H1 (cell line): Measurements from ENCODE around the gene ATP1B3. TPM values are rescaled to one million over a fixed set of nuclear protein-coding genes. Genes with fewer than 3 reads are reported as not detected.

ENCODE experiments used
- CTCF ChIA-PET: fragments of 300-600 bp; sonication (Branson Sonifier 250); formaldehyde crosslinking; loops from one replicate; lab custom pipeline; 2021; ENCODE audit not compliant: partially characterized antibody; lab: Charles Lee
- POLR2A ChIA-PET: fragments of 300-600 bp; sonication (Branson Sonifier 250); formaldehyde crosslinking; loops from one replicate; lab custom pipeline; 2021; ENCODE audit warnings: inconsistent platforms; ENCODE audit not compliant: partially characterized antibody; lab: Charles Lee
- DNase-seq, 2 experiments: peaks; one replicate each; pipeline versions ENCODE4 v3.0.0 to v3.0.0-alpha.2; 2010 to 2022; ENCODE audit warnings: low spot score in 2 of 2, low read depth in 1 of 2, mixed read lengths in 1 of 2
- FAIRE-seq: peaks from 2 replicates; lab custom pipeline; 2011; peaks lifted over from hg19 to GRCh38; lab: Jason Lieb, UNC
- H2AFZ ChIP-seq: 2 replicates; pipeline ENCODE4 v1.8.1; 2012; ENCODE audit warnings: low read length, inconsistent platforms
- H2AK5ac ChIP-seq: 2 replicates; pipeline ENCODE4 v1.6.1; 2013; ENCODE audit warnings: low read depth, low read length
- H2BK120ac ChIP-seq: replicated peaks from 2 replicates; pipeline ENCODE3; 2013; ENCODE audit warnings: low read depth, low read length, inconsistent platforms
- H2BK12ac ChIP-seq: 2 replicates; pipeline ENCODE4 v1.6.1; 2013; ENCODE audit warnings: low read depth, low read length
- H2BK15ac ChIP-seq: 2 replicates; pipeline ENCODE4 v1.6.1; 2013; ENCODE audit warnings: low read length
- H2BK20ac ChIP-seq: 2 replicates; pipeline ENCODE4 v1.6.1; 2013; ENCODE audit warnings: low read length
- H2BK5ac ChIP-seq: 2 replicates; pipeline ENCODE4 v1.6.1; 2013; ENCODE audit warnings: low read depth, low read length
- H3K14ac ChIP-seq: 2 replicates; pipeline ENCODE4 v1.6.1; 2013; ENCODE audit warnings: inconsistent platforms; ENCODE audit not compliant: insufficient read length
- H3K18ac ChIP-seq: 2 replicates; pipeline ENCODE4 v1.6.1; 2013; ENCODE audit warnings: low read length; ENCODE audit errors: extremely low read depth
- H3K23ac ChIP-seq: 2 replicates; pipeline ENCODE4 v1.6.1; 2013; ENCODE audit warnings: inconsistent platforms; ENCODE audit not compliant: insufficient read length
- H3K23me2 ChIP-seq: 2 replicates; pipeline ENCODE4 v1.6.1; 2013; ENCODE audit warnings: low read depth, low read length
- H3K27ac ChIP-seq: 2 replicates; pipeline ENCODE4 v1.6.1; 2011; ENCODE audit warnings: low read depth, low read length, inconsistent platforms
- H3K27me3 ChIP-seq, 4 experiments: replicated peaks in 1 of 4; 1 replicate in 1 of 4; 2 replicates in 3 of 4; pipeline versions ENCODE4 v1.6.1 to v1.8.1; 2011 to 2013; ENCODE audit warnings: low read length in 3 of 4, mild to moderate bottlenecking in 3 of 4, inconsistent platforms in 2 of 4, mixed read lengths in 2 of 4, moderate library complexity in 1 of 4; ENCODE audit not compliant: control insufficient read depth in 3 of 4, insufficient read depth in 3 of 4; ENCODE audit errors: extremely low read depth in 1 of 4
- H3K36me3 ChIP-seq, 4 experiments: 2 replicates each; pipeline versions ENCODE4 v1.6.1 to v1.8.1; 2011 to 2013; ENCODE audit warnings: mild to moderate bottlenecking in 4 of 4, low read length in 3 of 4, moderate library complexity in 2 of 4, control low read depth in 1 of 4, inconsistent platforms in 1 of 4; ENCODE audit not compliant: insufficient read depth in 4 of 4, control insufficient read depth in 2 of 4
- H3K4ac ChIP-seq: replicated peaks from 2 replicates; pipeline ENCODE3; 2013; ENCODE audit warnings: low read length, low read depth, mixed read lengths, inconsistent platforms; ENCODE audit not compliant: insufficient read length
- H3K4me1 ChIP-seq, 4 experiments: replicated peaks in 1 of 4; 1 replicate in 1 of 4; 2 replicates in 3 of 4; pipeline versions ENCODE4 v1.6.1 to v1.8.1; 2011 to 2013; ENCODE audit warnings: low read length in 3 of 4, inconsistent platforms in 2 of 4, mixed read lengths in 1 of 4; ENCODE audit not compliant: insufficient read depth in 4 of 4, control insufficient read depth in 3 of 4
- H3K4me2 ChIP-seq, 2 experiments: 2 replicates each; pipeline versions ENCODE4 v1.6.1 to v1.8.1; 2011 to 2013; ENCODE audit warnings: low read depth in 2 of 2, low read length in 2 of 2, control low read depth in 1 of 2, inconsistent platforms in 1 of 2, mild to moderate bottlenecking in 1 of 2; ENCODE audit not compliant: insufficient read depth in 1 of 2
- H3K4me3 ChIP-seq, 4 experiments: fragments of 200-600, 300-600 bp in 1 of 4; sonication (generic), shearing (Covaris generic), sonication (Bioruptor Twin) in 1 of 4; 2 replicates each; pipeline versions ENCODE4 v1.5.1 to v1.8.1; 2011 to 2016; ENCODE audit warnings: low read length in 4 of 4, low read depth in 3 of 4, control low read depth in 2 of 4, inconsistent platforms in 2 of 4, mild to moderate bottlenecking in 2 of 4, mixed read lengths in 1 of 4, moderate library complexity in 1 of 4; ENCODE audit not compliant: insufficient read depth in 2 of 4; ENCODE audit errors: extremely low read depth in 1 of 4
- H3K56ac ChIP-seq: replicated peaks from 2 replicates; pipeline ENCODE3; 2013; ENCODE audit warnings: low read depth, mild to moderate bottlenecking, mixed read lengths, low read length, inconsistent platforms; ENCODE audit not compliant: insufficient read length
- H3K79me1 ChIP-seq: 2 replicates; pipeline ENCODE4 v1.6.1; 2013; ENCODE audit warnings: low read depth, low read length, control low read depth
- H3K79me2 ChIP-seq, 2 experiments: 2 replicates each; pipeline versions ENCODE4 v1.6.1 to v1.8.1; 2012 to 2013; ENCODE audit warnings: low read length in 2 of 2, mild to moderate bottlenecking in 2 of 2, inconsistent platforms in 1 of 2; ENCODE audit not compliant: insufficient read depth in 2 of 2, control insufficient read depth in 1 of 2
- H3K9ac ChIP-seq, 4 experiments: replicated peaks in 1 of 4; 1 replicate in 1 of 4; 2 replicates in 3 of 4; pipeline versions ENCODE4 v1.6.1 to v1.8.1; 2011 to 2013; ENCODE audit warnings: low read depth in 3 of 4, low read length in 3 of 4, control low read depth in 2 of 4, mild to moderate bottlenecking in 2 of 4, moderate library complexity in 2 of 4, inconsistent platforms in 1 of 4; ENCODE audit errors: extremely low read depth in 1 of 4
- H3K9me3 ChIP-seq, 2 experiments: 2 replicates each; pipeline versions ENCODE4 v1.6.1 to v1.8.1; 2012 to 2013; ENCODE audit warnings: mild to moderate bottlenecking in 2 of 2, moderate library complexity in 2 of 2, control low read depth in 1 of 2, inconsistent platforms in 1 of 2, low read depth in 1 of 2, low read length in 1 of 2, mixed read lengths in 1 of 2; ENCODE audit not compliant: insufficient read depth in 2 of 2
- H4K20me1 ChIP-seq, 2 experiments: replicated peaks in 1 of 2; 2 replicates each; pipeline versions ENCODE3 to v1.8.1; 2011 to 2013; ENCODE audit warnings: inconsistent platforms in 2 of 2, low read length in 2 of 2, mild to moderate bottlenecking in 1 of 2; ENCODE audit not compliant: insufficient read depth in 2 of 2, control insufficient read depth in 1 of 2
- H4K5ac ChIP-seq: 2 replicates; pipeline ENCODE4 v1.6.1; 2013; ENCODE audit warnings: low read length, low read depth, mixed read lengths, inconsistent platforms; ENCODE audit not compliant: insufficient read length
- H4K8ac ChIP-seq: 2 replicates; pipeline ENCODE4 v1.8.0; 2013; ENCODE audit warnings: mild to moderate bottlenecking, moderate library complexity, low read length, inconsistent platforms; ENCODE audit not compliant: insufficient read depth; ENCODE audit errors: extremely low read depth
- H4K91ac ChIP-seq: replicated peaks from 2 replicates; pipeline ENCODE3; 2013; ENCODE audit warnings: low read length, mixed read lengths, inconsistent platforms; ENCODE audit not compliant: insufficient read length
- BCL11A ChIP-seq, 2 experiments: IDR thresholded peaks; one replicate each; pipeline ENCODE4 v1.6.1; 2011; ENCODE audit warnings: low read depth in 2 of 2, low read length in 2 of 2, mild to moderate bottlenecking in 2 of 2
- CBX5 ChIP-seq: fragments of 300-800, 300-1000 bp; sonication (generic); IDR thresholded peaks from 2 replicates; pipeline ENCODE4 v1.7.1; 2016; ENCODE audit warnings: antibody characterized with exemption, low read length, low read depth
- EZH2 ChIP-seq: fragments of 200-600 bp; sonication (generic); IDR thresholded peaks from 2 replicates; pipeline ENCODE4 v1.7.1; 2012; ENCODE audit warnings: low read depth, mild to moderate bottlenecking, moderate library complexity, low read length, inconsistent platforms; ENCODE audit not compliant: severe bottlenecking
- KDM4A ChIP-seq: IDR thresholded peaks from one replicate; pipeline ENCODE4 v1.7.1; 2012; ENCODE audit warnings: low read depth, mild to moderate bottlenecking, moderate library complexity, low read length, inconsistent platforms; ENCODE audit not compliant: severe bottlenecking
- POLR2A ChIP-seq, 2 experiments: IDR thresholded peaks; 1 replicate in 1 of 2; 2 replicates in 1 of 2; pipeline ENCODE4 v1.6.1; 2011; ENCODE audit warnings: low read depth in 2 of 2, low read length in 2 of 2, mild to moderate bottlenecking in 2 of 2; ENCODE audit errors: control extremely low read depth in 1 of 2
- RXRA ChIP-seq: IDR thresholded peaks from 2 replicates; pipeline ENCODE4 v1.6.1; 2011; ENCODE audit warnings: low read depth, mild to moderate bottlenecking, low read length, moderate library complexity; ENCODE audit not compliant: insufficient read depth
- TBP ChIP-seq: IDR thresholded peaks from 2 replicates; pipeline ENCODE4 v1.6.1; 2011; ENCODE audit warnings: low read depth, low read length, improper control_type of control experiment
- WGBS, 2 experiments: shearing (Covaris generic) in 1 of 2; methylation state at CpG; one replicate each; pipeline versions ENCODE4 v1.1.6 to v1.1.7; 2013 to 2015; ENCODE audit warnings: low lambda C conversion rate in 2 of 2, mixed read lengths in 2 of 2, inconsistent platforms in 1 of 2, low coverage in 1 of 2, missing lambda C conversion rate in 1 of 2; ENCODE audit not compliant: insufficient replicate concordance in 2 of 2, insufficient coverage in 1 of 2, insufficient read length in 1 of 2; ENCODE audit errors: extremely low coverage in 1 of 2, missing lambda C conversion rate in 1 of 2; 5-methylcytosine and 5-hydroxymethylcytosine counted together
- polyA plus RNA-seq, 7 experiments: library from polyadenylated mRNA; depleted of rRNA in 3 of 7; stranded (reverse) in 5 of 7; unstranded in 2 of 7; fragments of >200 nt in 5 of 7; fragments of 200-250 nt in 2 of 7; gene quantifications; 1 replicate in 5 of 7; 2 replicates in 1 of 7; 4 replicates in 1 of 7; pipeline versions ENCODE4 v1.2.1 to v1.2.3, GENCODE V29; 2011 to 2013; ENCODE audit warnings: missing spikeins in 2 of 7, mixed read lengths in 2 of 7
- total RNA-seq: library from RNA; stranded (reverse); fragmentation: NEBNext Ultra II Directional; extraction: Animal tissue kit (Norgen Biotek cat#: 25700); gene quantifications from 2 replicates; pipeline ENCODE4 v1.2.1, GENCODE V29; 2021
- TF ChIP-seq, protein P1 (sequence below): IDR thresholded peaks from 2 replicates; pipeline ENCODE4 v1.6.1; 2012; ENCODE audit warnings: low read length, inconsistent platforms
- TF ChIP-seq, protein P2 (sequence below): IDR thresholded peaks from 2 replicates; pipeline ENCODE4 v1.6.1; 2012; ENCODE audit warnings: inconsistent platforms
- TF ChIP-seq, protein P3 (sequence below): IDR thresholded peaks from 2 replicates; pipeline ENCODE4 v1.6.1; 2011; ENCODE audit warnings: low read length, improper control_type of control experiment

The ATP1B3 gene
- total and polyA plus RNA-seq, 2 of the 8 experiments (the other 6 are each of a cell fraction or from before 2014, with no cell fraction given), result 233 to 342 TPM

DNA sequence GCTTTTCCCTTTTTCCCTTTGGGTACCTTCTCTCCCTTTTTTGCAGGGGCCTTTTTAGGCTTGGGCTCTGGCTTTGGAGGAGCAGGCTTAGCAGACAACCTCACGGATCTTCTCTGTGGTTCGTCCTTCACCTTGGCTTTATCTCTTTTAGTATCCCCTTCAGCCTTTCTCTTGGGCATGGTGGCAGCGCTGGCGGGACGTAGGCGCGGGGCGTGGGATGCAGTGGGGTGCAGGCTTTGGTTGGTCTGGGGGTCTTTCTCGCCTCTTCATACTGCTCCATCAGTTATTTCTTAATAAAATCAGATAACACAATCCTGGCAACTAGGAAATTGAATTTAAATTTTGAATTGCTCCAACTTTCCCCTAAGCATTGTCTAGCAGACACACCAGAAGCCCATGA is 11.3 kb upstream of the ATP1B3 start:
- Histone ChIP-seq H3K27me3 (no peaks in the 10 kb centered on the region), H2BK5ac (no peak overlapping the region), H2BK120ac (no peak overlapping the region), H3K4me1 (no peaks in the 10 kb centered on the region), H3K79me2 (no peaks in the 10 kb centered on the region), H3K4ac (no peak overlapping the region), H2BK20ac (no peak overlapping the region), H3K14ac (no peak overlapping the region), H3K9me3 (no peaks in the 10 kb centered on the region), H3K23ac (no peak overlapping the region), H3K56ac (no peak overlapping the region), H3K9ac (no peak overlapping the region), H3K4me2 (no peak overlapping the region), H3K27ac (no peak overlapping the region), H3K23me2 (no peaks in the 10 kb centered on the region), H4K20me1 (no peaks in the 10 kb centered on the region), H2AFZ (no peak overlapping the region), H3K4me3 (no peak overlapping the region), H4K8ac (no peak overlapping the region), H4K91ac (no peak overlapping the region), H3K36me3 (no peaks in the 10 kb centered on the region), H2BK12ac (no peak overlapping the region), H3K79me1 (no peaks in the 10 kb centered on the region), H4K5ac (no peak overlapping the region), H3K18ac (no peak overlapping the region), H2AK5ac (no peak overlapping the region), H2BK15ac (no peak overlapping the region)
- ChIA-PET CTCF (interaction anchor here (0.6 to 2.2 kb wide), 3 partner anchors 10 to 220 kb away, joined by 3 to 5 read pairs (median 3); no protein-coding TSS in a partner anchor), POLR2A (interaction anchor here (1.2 kb wide), 1 partner anchor 10 kb away, joined by 5 read pairs; no protein-coding TSS in a partner anchor)
- FAIRE-seq, result no peak
- no peak for DNase-seq
- TF ChIP-seq, protein P1, sequence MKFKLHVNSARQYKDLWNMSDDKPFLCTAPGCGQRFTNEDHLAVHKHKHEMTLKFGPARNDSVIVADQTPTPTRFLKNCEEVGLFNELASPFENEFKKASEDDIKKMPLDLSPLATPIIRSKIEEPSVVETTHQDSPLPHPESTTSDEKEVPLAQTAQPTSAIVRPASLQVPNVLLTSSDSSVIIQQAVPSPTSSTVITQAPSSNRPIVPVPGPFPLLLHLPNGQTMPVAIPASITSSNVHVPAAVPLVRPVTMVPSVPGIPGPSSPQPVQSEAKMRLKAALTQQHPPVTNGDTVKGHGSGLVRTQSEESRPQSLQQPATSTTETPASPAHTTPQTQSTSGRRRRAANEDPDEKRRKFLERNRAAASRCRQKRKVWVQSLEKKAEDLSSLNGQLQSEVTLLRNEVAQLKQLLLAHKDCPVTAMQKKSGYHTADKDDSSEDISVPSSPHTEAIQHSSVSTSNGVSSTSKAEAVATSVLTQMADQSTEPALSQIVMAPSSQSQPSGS, result no peak
- TF ChIP-seq TBP, result no peak
- TF ChIP-seq POLR2A (IDR thresholded peaks at IDR 0.05; ENCODE audit: control extremely low read depth in 1 of 2, low read depth in 2 of 2, low read length in 2 of 2), result no peak
- no peak for TF ChIP-seq CBX5
- no peak for TF ChIP-seq EZH2
- TF ChIP-seq, protein P2, sequence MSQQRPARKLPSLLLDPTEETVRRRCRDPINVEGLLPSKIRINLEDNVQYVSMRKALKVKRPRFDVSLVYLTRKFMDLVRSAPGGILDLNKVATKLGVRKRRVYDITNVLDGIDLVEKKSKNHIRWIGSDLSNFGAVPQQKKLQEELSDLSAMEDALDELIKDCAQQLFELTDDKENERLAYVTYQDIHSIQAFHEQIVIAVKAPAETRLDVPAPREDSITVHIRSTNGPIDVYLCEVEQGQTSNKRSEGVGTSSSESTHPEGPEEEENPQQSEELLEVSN, result no peak
- TF ChIP-seq RXRA, result no peak
- TF ChIP-seq, protein P3, sequence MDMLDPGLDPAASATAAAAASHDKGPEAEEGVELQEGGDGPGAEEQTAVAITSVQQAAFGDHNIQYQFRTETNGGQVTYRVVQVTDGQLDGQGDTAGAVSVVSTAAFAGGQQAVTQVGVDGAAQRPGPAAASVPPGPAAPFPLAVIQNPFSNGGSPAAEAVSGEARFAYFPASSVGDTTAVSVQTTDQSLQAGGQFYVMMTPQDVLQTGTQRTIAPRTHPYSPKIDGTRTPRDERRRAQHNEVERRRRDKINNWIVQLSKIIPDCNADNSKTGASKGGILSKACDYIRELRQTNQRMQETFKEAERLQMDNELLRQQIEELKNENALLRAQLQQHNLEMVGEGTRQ, result no peak
- no peak for TF ChIP-seq BCL11A (IDR thresholded peaks at IDR 0.05; ENCODE audit: low read depth in 2 of 2, low read length in 2 of 2)
- TF ChIP-seq KDM4A, result no peak
- WGBS, 2 experiments, result 90% methylated on average over 9 of the region's 9 CpGs; no CpG with 5 or more reads in 1 of the 2 experiments
